ENCODE results near the gene CFAP73.
"Not testable (repeated sequence)": the region's sequence is repeated elsewhere in the genome, so short reads cannot be mapped to it uniquely, and the experiment has no call there.

DNA sequence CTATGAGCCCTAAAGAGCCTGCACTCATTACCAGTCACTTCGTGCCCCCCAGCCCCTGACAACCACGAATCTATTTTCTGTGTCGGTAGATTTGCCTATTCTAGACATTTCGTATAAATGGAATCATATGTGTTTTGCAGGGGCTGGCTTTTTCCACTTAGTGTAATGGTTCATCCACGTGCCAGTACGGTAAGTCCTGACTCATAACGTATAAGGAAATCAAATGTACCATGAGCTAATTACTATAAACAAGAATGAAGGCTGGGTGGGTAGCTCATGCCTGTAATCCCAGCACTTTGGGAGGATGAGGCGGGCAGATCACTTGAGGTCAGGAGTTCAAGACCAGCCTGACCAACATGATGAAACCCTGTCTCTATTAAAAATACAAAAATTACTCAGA, 31.8 kb upstream of the CFAP73 start:
- TF ChIP-seq POLR2A (IDR thresholded peaks at IDR 0.05), result not testable (repeated sequence)
- TF ChIP-seq, protein P1, sequence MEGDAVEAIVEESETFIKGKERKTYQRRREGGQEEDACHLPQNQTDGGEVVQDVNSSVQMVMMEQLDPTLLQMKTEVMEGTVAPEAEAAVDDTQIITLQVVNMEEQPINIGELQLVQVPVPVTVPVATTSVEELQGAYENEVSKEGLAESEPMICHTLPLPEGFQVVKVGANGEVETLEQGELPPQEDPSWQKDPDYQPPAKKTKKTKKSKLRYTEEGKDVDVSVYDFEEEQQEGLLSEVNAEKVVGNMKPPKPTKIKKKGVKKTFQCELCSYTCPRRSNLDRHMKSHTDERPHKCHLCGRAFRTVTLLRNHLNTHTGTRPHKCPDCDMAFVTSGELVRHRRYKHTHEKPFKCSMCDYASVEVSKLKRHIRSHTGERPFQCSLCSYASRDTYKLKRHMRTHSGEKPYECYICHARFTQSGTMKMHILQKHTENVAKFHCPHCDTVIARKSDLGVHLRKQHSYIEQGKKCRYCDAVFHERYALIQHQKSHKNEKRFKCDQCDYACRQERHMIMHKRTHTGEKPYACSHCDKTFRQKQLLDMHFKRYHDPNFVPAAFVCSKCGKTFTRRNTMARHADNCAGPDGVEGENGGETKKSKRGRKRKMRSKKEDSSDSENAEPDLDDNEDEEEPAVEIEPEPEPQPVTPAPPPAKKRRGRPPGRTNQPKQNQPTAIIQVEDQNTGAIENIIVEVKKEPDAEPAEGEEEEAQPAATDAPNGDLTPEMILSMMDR (IDR thresholded peaks at IDR 0.05), result not testable (repeated sequence)

Data from body of pancreas (tissue), 4 donors.